Thoracic aorta (tissue), 2 donors: ENCODE data around the gene CPHXL. TPM values are rescaled to one million over a fixed set of nuclear protein-coding genes. Genes with fewer than 3 reads are reported as not detected.

Source experiments
- ATAC-seq: fragments of 150-250 bp; one replicate; pipeline ENCODE4 v1.8.0; 2017; ENCODE audit warnings: low read depth; ENCODE audit not compliant: insufficient number of reproducible peaks, low FRiP score
- DNase-seq: peaks from one replicate; pipeline ENCODE4 v3.0.0-alpha.2; 2020; ENCODE audit warnings: low spot score
- H3K27ac ChIP-seq, 2 donors: fragments of 200-600 bp; sonication (generic); 1 replicate in 1 of 2; 2 replicates in 1 of 2; pipeline ENCODE4 v1.5.1; 2016; ENCODE audit warnings: mild to moderate bottlenecking in 2 of 2, moderate library complexity in 2 of 2
- H3K27me3 ChIP-seq: fragments of 200-600 bp; sonication (generic); replicated peaks from 2 replicates; pipeline ENCODE4 v1.6.0; 2016; ENCODE audit warnings: mild to moderate bottlenecking; ENCODE audit not compliant: insufficient read depth
- H3K36me3 ChIP-seq: fragments of 200-600 bp; sonication (generic); one replicate; pipeline ENCODE4 v1.5.1; 2016
- H3K4me1 ChIP-seq, 2 donors: fragments of 200-600 bp; sonication (generic); 1 replicate in 1 of 2; 2 replicates in 1 of 2; pipeline versions ENCODE4 v1.5.1 to v1.6.0; 2016; ENCODE audit warnings: low read depth in 2 of 2, mild to moderate bottlenecking in 1 of 2; ENCODE audit not compliant: control insufficient read depth in 1 of 2
- H3K4me3 ChIP-seq: fragments of 200-600 bp; sonication (generic); 2 replicates; pipeline ENCODE4 v1.5.1; 2016; ENCODE audit warnings: mild to moderate bottlenecking
- H3K9me3 ChIP-seq: fragments of 200-600 bp; sonication (generic); 2 replicates; pipeline ENCODE4 v1.5.1; 2016
- CTCF ChIP-seq: fragments of 200-600 bp; sonication (generic); IDR thresholded peaks from one replicate; pipeline ENCODE4 v1.5.1; 2019; ENCODE audit warnings: antibody characterized with exemption
- total RNA-seq, 2 donors: library from RNA; depleted of rRNA; stranded (reverse); fragments of >200 nt; gene quantifications; one replicate each; pipeline versions ENCODE4 v1.1.0 to v1.2.3, GENCODE V29; 2016

The CPHXL gene
- not detected for total RNA-seq

- no peak for TF ChIP-seq CTCF
- no peak within 1 kb of the TSS for H3K27ac ChIP-seq
- no peaks in the 10 kb centered on the region for H3K4me1 ChIP-seq
Measured at GRCh38 chr16:75726390-75726789, at the start of gene CPHXL. Gene CPHXL, minus strand, starts transcription at chr16:75726490. Its CDS starts 48 bp downstream, at chr16:75726442.

GRCh38 chr16:75774197-75774596 is 47.9 kb upstream of the CPHXL start:
- Histone ChIP-seq H3K27ac (no peak overlapping the region), H3K36me3 (no peaks in the 10 kb centered on the region), H3K4me3 (no peak overlapping the region), H3K4me1 (no peaks in the 10 kb centered on the region), H3K9me3 (no peaks in the 10 kb centered on the region), H3K27me3 (no peaks in the 10 kb centered on the region)
- DNase-seq (no peak), ATAC-seq (no peak)
- TF ChIP-seq CTCF: no peak

More at GRCh38 chr16:75726390-75726789, at the start of gene CPHXL:
- ATAC-seq: no peak
- no peaks in the 10 kb centered on the region for H3K36me3 ChIP-seq
- H3K4me3 ChIP-seq: no peak within 1 kb of the TSS
- no peaks in the 10 kb centered on the region for H3K9me3 ChIP-seq
- DNase-seq: no peak
- no peaks in the 10 kb centered on the region for H3K27me3 ChIP-seq

DNA sequence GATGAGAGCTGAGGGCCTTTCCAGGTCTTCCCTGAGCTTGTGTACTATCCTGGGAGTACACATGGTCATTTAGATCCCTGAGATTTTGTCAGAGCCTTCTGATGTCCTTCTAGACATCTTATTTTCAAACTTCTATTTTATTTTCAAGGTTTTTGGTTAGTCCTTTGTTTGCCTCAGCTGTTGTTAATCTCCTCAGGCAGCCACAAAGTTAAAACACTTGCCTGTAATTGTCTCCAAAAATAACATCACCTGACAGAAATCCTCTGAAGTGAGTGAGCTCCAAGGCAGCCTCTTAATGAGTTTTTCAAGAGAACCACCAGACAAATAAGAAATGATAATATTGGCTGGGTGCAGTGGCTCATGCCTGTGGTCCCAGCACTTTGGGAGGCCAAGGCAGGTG is 43.8 kb upstream of the CPHXL start:
- ATAC-seq (no peak), DNase-seq (no peak)
- Histone ChIP-seq H3K27me3 (no peaks in the 10 kb centered on the region), H3K4me3 (no peak overlapping the region), H3K27ac (no peak overlapping the region), H3K9me3 (no peaks in the 10 kb centered on the region), H3K36me3 (no peaks in the 10 kb centered on the region), H3K4me1 (no peaks in the 10 kb centered on the region)
- TF ChIP-seq CTCF: no peak

DNA sequence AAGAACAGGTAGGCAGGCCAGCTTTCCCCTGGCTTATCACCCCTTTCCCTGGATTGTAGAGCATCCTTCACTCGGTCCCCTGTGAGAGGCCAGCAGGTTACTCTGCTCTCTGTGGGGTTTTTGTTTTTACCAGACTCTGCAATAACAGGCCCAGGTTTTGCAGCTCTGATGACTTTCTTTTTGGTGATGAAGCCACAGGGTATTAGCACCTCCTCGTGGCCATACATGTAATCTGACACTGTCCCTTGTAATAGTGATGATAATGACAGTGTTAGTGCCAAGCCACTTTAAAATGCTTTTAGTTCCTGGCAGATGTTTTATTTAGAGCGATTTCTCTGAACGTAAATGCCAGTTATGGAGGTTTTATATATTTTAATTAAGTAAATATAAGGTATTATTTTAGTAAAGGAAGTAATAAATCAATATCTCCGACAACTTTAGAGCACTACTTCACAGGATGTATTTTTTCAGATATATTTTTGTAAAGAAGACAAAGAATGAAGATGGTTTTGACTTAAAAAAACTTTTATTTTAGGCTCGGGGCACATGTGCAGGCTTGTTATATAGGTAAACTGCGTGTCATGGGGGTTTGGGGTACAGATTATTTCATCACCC is 38.0 kb upstream of the CPHXL start:
- Histone ChIP-seq H3K27me3 (no peaks in the 10 kb centered on the region), H3K36me3 (no peaks in the 10 kb centered on the region), H3K4me1 (no peaks in the 10 kb centered on the region), H3K27ac (no peak overlapping the region), H3K4me3 (no peak overlapping the region), H3K9me3 (no peaks in the 10 kb centered on the region)
- no peak for DNase-seq
- peak; percentile 74 for TF ChIP-seq CTCF
- ATAC-seq: peak; percentile 92

DNA sequence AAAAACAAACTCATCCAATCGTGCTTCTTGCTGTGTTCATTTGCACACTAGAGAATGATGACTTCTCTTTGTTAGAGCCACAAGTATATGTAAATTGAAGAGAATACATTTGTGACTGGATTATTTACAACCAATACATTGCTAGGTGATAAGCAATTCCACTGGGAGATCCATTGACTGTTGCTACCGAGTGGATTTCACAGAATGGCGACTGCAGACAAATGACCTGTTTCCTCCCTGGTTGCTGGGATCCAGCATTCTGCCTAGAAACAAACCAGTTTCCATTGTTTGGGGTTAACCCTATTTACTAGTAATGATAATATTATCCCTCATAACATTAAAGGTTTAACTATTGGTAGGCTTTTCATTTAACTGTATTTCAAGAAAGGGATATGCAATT is 36.9 kb upstream of the CPHXL start:
- no peaks in the 10 kb centered on the region for H3K36me3 ChIP-seq
- no peaks in the 10 kb centered on the region for H3K9me3 ChIP-seq
- no peaks in the 10 kb centered on the region for H3K27me3 ChIP-seq
- no peak overlapping the region for H3K27ac ChIP-seq
- no peak for TF ChIP-seq CTCF
- no peak overlapping the region for H3K4me3 ChIP-seq
- no peaks in the 10 kb centered on the region for H3K4me1 ChIP-seq
- DNase-seq: no peak
- ATAC-seq: no peak
